Stimulated activated naive CD4-positive, alpha-beta T cell (primary cell): Measurements from ENCODE around the gene ECEL1.
"Not testable (repeated sequence)": the region's sequence is repeated elsewhere in the genome, so short reads cannot be mapped to it uniquely, and the experiment has no call there.

Experiments
- DNase-seq, 6 experiments: peaks; one replicate each; lab custom pipeline; 2025; lab: John Stamatoyannopoulos, UW

Gene ECEL1

DNA sequence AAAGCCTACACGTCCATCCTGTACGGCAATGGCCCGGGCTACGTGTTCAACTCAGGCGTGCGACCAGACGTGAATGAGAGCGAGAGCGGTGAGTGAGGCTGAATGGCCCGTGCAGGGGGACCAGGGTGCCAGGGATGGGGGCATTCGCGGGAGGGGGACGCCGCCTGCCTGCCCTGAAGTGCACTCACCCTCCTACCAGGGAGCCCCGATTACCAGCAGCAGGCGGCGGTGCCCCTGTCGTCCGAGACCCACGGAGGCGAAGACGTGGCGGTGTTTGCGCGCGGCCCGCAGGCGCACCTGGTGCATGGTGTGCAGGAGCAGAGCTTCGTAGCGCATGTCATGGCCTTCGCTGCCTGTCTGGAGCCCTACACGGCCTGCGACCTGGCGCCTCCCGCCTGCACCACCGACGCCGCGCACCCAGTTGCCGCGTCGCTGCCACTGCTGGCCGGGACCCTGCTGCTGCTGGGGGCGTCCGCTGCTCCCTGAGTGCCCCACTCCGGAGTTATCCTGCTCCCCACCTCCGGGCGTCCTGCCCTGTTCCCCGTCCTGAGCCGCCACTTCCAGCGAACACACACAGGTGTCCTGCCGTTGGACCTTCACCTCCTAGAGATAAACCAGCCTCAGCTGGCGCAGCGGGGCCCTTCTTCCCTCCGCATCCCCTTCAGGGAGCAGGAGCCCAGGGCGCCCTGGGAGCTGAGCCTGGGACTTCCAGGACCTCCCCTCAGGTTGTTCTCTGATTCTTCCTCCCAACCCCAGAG lies 28.8 kb downstream of the ECEL1 start:
- no peak for DNase-seq

DNA sequence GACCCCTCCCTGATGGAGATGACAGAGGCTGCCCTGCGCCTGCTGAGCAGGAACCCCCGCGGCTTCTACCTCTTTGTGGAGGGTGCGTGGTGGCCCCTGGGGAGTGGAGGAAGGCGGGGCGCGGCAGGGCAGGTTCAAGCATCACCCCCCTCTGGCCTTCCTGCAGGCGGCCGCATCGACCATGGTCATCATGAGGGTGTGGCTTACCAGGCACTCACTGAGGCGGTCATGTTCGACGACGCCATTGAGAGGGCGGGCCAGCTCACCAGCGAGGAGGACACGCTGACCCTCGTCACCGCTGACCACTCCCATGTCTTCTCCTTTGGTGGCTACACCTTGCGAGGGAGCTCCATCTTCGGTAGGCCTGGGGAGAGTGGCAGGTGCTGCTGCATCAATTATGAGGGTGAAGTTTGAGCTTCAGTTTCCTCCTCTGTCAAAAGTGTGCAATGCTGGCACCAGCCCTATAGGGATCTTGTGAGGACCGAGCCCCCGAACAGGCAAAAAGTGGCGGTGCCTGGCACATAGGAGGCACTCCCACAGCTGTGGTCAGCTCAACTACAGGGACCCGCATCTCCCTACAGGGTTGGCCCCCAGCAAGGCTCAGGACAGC lies 29.5 kb downstream of the ECEL1 start:
- no peak for DNase-seq

DNA sequence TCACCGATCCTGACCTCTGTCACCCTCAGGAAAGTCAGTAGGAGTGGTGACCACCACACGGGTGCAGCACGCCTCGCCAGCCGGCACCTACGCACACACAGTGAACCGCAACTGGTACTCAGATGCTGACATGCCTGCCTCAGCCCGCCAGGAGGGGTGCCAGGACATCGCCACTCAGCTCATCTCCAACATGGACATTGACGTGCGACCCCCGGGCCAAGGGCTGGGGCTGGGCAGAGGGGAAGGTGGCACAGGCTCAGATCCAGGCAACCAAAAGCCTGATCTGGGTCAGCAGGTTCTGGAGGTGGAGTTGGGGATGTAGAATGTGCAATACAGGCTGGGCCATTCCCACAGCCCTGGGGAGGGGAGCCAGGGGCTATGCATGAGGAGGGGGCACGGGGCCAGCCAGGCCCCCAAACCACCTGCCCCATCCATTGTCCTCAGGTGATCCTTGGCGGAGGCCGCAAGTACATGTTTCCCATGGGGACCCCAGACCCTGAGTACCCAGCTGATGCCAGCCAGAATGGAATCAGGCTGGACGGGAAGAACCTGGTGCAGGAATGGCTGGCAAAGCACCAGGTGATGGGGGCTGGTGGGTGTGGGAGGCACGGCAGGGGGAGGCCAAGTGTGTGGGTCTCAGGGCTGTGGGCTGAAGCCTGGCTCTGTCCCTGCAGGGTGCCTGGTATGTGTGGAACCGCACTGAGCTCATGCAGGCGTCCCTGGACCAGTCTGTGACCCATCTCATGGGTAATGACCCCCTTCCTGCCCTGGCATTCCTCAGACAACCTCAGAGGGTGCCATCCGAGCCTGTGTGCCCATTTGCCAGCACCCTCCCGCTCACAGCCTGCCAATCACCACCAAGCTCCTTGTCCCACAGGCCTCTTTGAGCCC lies 30.3 kb downstream of the ECEL1 start:
- no peak for DNase-seq

DNA sequence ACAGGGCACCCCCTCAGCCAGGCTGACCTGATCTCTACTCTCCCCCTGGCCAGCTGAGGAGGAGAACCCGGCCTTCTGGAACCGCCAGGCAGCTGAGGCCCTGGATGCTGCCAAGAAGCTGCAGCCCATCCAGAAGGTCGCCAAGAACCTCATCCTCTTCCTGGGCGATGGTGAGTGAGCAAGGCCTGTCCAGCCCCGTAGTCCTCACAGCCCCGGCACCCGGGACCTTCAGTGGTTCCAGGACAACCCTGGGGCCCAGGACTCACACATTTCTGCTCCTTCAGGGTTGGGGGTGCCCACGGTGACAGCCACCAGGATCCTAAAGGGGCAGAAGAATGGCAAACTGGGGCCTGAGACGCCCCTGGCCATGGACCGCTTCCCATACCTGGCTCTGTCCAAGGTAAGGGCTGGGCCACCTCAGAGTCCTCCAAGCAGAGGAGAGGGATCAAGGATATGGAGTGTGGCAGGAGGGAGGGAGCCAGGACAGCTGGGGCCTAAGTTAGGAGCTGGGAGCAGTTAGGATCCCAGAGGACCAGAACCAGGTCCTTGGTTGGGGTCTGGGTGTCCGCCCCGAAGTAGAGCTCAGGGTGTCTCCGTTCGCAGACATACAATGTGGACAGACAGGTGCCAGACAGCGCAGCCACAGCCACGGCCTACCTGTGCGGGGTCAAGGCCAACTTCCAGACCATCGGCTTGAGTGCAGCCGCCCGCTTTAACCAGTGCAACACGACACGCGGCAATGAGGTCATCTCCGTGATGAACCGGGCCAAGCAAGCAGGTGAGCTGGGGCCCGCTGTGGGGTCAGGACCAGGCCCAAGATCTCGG lies 31.1 kb downstream of the ECEL1 start:
- no peak for DNase-seq

DNA sequence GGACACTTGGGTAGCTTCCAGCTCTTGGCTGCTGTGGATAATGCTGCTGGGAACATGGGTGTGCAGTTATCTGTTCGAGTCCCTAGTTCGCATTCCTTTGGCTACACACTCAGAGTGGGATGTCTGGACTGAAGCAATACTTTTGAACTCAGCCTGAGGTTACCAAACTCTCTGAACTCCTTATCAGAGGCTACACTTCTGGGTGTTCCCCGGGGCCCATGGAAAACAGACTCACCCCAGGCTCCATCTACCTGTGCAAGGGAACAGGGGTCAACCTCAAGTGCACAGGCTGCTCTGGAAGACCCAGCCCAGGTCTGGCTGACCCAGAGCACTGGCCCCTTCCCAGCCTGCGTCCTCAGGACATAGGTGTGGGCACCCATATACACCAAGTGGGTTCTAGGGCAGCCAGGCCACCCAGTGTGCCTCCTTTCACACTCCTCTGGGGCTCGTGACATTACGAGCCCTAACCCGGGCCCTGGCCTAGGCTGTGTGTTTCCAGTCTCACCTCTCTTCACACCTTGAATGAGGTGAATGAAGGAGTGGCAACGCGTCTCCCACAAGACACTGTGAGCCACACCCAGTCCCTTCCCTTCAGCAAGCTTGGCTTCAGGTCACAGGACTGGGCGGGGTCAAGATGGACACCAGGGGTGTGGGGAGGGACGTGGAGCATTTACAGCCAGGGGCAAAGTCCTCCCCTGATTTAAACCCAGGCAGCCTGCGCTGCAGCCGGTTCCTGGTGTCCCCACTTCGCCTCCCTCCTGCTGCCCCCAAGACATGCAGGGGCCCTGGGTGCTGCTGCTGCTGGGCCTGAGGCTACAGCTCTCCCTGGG lies 32.0 kb downstream of the ECEL1 start, which contains the start of gene ALPI:
ALPI (plus strand) TSS at position 728 of the 830 bp plus-strand sequence; CDS start at position 775, 47 bp downstream.
- DNase-seq: no peak

DNA sequence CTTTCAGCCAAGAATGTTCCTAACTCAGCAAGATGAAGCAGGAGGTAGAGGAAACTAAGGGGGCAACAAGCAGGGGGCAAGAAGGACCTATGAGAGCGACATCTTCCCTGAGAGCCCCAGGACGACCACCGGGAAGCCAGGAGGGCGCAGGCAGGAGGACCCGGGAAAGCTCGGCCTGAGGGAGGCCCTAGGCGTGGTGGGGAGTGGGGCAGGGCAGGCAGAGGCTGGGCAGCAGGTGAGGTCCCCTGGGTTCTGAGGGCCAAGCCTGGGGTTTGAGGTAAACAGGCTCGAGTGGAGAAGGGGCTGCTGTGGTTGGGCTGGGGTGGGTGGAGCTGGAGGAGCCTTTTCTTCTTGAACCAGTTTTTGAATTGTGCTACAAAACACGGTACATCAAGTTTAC lies 33.0 kb downstream of the ECEL1 start:
- no peak for DNase-seq

DNA sequence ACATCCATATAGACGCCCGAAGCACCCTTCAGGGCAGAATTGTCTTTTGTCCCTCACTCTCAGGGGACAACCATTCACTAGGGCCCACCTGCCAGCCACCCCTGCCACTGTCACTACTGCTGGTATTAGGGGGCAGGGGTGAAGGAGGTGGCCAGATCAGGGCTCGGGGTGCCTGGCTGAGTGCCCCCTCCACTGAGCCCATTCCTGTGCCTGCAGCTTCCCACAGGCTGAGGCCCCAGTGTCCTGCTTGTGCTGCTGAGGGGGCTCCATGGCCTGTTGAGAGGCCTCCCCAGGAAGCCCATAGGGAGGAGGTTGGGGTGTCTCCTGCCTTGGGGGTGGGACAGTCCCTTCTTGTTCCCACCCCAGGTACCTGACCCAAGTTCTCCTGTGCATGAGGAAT lies 36.0 kb downstream of the ECEL1 start:
- not testable (repeated sequence) for DNase-seq

DNA sequence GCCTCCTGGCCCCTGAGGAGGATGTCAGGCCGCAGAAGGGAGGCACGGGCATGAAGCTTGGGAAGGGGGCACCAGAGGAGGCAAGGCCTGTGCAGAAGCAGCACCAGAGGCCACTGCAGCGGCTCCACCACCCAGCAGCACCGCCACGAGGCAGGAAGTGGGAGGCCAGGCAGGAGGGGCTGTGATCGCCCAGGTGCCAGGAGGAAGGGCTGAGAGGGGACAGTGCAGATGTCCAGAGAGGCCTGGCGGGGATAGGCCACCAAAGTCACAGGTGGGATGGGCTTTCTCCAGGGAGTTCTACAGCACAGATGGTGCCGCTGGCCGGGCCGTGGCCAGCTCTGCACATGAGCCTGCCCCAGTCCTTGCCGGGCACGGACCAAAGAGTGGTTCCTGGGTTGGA lies 37.7 kb downstream of the ECEL1 start:
- DNase-seq: no peak

DNA sequence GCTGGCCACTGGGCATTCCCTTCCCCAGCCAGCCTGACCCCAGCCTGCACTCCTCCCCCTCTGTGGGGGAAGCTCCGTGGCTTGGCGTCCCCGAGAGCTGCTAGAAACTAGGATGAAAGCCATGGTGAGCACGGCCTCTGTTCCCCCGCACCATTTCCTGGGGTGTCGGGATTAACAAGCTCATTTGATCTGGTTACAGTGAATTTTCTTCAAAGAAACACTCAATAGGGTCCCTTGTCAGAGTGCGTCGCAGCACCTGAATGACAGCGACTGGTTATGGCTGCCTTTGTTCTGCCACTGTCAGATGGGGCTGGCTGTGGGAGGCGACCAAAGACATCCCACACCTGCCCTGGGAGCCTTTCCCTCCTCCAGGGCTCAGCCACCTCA lies 39.3 kb downstream of the ECEL1 start:
- DNase-seq: no peak

DNA sequence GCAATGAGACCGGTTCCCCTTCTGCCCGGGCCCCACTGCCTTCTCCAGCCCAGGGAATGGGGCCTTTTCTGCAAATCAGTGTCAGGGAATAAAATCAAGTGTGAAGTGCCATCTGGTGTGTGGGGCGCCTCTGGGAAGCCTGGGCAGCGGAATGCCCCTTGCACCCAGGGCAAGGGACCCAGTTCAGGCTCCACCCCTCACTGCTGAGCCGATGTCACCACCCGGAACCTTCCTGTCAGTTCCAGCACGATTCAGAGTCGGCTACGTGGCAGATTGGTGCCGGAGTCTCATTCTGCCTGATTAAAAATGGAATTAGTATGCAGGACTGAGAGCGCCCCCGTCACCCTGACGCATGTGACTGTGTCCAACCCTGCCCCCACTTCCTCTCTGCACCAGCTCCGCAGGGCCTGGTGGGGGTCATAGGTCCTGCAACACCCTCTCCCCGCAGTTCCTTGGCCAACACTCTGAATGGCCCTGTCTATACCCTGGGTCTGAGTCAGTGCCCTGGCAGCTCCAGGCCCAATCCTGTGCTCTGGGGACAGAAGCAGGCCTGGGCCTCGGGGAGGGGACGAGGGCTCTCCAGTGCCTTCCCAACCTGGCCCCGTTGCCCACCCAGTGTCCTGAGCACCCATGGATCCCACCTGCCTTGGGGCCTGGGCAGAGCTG lies 39.9 kb downstream of the ECEL1 start:
- no peak for DNase-seq

DNA sequence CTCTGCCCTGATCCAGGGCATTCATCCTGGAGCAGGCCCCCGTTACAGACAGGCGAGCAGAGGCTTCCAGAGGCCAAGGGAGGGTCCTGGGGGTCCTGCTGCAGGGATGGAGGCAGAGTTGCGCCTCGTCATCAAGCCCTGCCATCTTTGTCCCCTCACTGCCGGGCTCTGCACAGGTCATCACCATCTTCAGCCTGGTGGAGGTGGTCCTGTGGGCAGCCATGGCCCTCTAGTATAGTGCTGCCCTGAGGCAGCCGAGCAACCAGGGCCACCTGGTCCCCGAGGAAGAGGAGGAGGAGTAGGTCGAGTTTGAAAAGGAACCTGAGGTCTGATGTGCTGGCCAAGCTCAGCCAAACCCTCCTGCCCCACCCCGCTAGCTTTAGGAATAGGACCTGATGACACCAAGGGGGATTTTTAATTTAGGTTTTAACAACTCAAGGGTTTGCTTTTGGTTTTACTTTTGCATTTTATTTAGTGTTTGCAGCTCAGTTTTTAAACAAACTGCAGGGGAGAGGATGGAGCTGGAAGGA lies 40.5 kb downstream of the ECEL1 start:
- no peak for DNase-seq

DNA sequence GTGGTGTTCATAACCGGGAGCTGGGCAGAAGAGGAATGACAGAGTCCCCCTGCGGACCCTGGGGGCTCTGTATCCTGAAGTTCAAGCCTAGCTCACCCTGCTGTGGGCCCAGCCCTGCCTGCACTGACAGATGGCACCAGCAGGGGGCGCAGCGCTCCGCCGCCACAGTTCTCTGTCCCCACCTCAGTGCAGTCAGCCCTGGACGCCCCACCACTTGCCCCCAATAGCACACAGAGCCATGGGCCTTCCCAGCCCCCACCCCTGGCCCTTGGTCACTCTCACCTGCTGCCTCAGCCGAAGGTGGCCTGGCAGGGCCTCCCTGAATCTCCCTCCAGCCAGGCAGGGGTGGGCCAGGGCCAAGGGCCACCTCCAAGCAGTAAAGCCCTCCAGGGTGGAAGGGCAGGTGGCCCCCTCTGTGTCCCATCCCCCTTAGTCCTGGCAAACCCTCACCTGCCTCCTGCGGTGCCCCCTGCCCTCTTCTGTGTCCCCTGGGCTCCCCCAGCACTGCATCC lies 41.3 kb downstream of the ECEL1 start:
- DNase-seq: not testable (repeated sequence)

DNA sequence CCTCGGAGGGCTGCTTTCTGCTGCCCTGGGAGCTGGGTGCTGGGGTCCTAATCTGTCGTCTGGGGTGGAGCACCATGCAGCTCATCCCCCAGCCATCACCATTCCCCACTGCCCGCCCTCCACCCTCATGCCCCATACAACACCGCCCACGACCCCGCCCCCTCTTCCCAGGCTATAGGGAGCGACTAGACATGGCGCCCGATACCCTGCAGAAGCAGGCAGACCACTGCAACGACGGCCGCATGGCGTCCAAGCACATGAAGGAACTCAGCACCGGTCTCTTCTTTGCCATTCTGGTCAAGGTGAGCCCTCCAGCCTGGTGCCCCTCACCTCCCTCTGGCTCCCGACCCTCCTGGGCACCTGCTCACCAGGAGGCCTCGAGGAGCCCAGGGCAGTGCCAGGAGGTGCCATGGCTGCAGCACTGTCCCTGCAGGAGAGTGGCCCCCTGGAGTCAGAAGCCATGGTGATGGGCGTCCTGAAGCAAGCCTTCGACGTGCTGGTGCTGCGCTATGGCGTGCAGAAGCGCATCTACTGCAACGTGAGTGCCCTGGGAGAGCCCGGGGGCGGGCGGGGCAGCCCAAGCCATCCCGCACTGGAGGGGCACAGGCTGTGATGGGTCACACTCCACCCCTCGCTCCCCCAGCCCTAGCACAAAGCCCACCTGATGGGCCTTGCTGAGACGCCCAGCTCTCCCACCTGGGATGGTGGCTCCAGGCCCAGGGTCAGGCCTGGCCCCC lies 42.3 kb downstream of the ECEL1 start:
- DNase-seq: not testable (repeated sequence)

DNA sequence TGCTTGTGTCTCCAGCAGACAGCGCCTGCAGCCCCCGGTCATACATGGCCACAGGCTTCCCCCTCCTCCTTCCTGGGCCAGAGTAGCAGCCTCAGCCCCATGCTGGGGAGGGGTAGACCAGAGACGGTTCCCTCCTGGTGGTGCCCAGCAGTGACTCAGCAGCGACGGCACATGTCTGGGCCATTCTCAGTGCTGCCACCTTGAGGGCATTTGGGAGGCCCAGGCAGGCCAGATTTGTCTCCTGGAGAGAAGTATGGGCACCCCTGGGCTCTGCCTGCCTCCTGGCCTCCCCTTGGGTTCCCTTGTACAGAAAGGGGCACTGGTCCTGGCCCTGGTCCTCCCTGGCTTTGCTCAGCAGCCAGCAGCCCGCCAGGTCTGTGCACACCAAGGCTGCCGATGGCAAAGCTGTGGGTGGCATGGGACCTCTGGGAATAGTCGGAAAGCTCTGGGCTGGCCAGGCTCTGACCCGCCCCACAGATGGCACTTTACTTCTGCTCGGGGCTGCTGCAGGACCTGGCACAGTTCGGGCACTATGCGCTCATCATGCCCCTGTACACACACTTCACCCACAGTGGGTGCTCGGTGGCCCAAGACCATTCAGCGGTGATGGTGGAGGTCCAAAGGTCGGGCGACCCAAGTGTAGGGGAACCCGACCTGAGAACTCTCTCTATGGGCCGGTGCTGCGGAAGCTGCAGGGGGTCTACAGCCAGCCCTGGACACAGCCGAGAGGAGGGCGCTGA lies 43.1 kb downstream of the ECEL1 start:
- DNase-seq: peak in 5 of 6 experiments; percentile 10 to 30 (median 24)

DNA sequence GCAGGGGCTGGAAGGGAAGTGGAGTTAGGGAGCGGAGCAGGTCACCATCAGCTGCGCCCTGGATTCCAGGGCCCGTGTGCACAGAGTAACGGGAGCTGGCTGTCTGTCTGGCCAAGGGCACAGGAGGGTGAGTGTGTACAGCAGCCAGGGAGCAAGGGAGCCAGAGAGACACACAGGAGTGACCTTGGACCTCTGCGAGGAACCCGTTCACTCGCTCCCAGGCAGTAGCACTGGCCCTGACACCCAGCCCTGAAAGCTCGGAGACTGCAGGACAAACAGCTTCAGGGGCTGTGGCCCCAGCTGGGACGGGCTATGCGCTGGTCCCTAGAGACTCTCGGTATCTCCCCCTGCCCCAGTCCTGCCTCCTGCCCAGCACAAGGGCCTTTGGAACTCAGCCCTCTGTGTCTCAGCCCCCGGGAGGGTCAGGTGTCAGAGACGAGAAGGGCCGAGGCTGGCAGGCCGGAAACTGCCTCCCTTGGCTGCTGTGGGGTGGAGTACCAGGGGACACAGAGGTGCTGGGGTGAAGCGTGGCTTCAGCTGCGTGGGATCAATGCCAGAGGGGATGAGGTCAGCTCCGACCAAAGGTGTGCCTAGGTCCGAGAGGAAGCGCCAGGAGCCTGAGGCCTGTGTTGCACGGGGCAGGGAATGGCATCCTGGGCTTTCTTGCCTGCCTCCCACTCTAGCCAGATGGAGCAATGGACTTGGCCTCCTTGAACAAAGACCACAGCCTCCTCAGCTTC lies 43.8 kb downstream of the ECEL1 start:
- not testable (repeated sequence) for DNase-seq

DNA sequence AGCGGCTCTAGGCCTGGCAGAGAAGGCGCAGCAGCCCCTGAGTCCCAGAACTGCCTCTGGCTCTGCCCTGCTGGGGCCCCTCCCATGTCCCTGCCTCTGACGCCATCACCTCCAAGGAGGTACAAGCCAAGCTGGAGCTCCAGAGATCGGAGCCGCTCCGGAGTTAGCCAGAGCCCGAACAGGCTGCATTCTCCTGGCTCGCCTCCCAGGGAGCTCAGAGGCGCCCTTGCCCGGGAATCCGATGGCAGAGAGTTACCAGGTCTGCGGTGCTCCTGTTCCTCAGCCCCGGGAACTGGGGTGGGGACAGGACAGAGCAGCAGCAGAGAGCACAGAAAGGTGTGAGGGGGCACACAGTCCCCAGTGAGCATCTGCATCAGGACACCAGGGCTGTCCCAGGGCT lies 44.6 kb downstream of the ECEL1 start:
- DNase-seq: not testable (repeated sequence)

DNA sequence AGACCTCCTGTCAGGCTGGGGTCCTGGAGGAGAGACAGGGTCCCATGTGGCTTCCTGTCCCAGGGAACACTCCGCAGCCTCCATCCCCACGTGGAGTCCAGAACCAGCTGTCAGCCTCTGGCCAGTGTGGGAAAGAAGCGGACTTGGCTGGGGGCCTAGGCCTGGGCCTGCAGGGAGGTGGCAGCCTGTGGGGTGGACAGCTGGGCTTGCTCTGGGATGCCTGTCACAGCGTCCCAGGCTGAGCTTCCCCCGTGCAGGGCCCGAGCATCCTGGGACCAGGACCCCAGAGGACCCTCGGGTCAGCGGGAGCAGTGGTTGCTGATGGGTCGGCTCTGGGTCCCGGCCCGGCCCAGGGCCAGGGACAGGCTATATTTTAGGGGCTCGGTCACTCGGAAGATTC lies 45.2 kb downstream of the ECEL1 start:
- not testable (repeated sequence) for DNase-seq

DNA sequence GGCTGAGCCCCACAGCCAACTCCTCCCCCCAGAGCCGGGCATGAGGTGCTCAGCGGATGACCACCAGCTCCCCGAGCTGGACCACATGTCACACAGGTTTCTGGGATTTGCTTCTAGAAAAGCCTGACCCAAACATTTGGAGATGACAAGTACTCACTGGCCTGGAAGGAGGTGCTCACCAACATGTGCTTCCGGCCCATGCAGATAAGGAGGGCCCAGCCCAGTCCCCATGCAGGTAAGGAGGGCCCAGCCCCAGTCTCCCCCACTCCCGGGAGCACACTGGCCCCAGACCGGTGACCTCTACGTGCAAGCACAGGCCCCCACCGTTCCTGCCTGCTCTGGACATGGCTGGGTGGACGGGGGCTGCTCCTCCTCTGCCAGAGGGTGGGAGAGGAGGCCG lies 45.7 kb downstream of the ECEL1 start:
- not testable (repeated sequence) for DNase-seq
